ENCODE data around the gene GMEB2.
"Not testable (repeated sequence)": the region's sequence is repeated elsewhere in the genome, so short reads cannot be mapped to it uniquely, and the experiment has no call there.

The GMEB2 gene

GRCh38 chr20:63626424-63627128, at the start of gene GMEB2:
Gene GMEB2, minus strand, starts transcription at chr20:63627101. Its CDS starts 7,704 bp downstream, at chr20:63619397.
- peak; percentile 72 for DNase-seq (ENCODE audit: low spot score)

DNA sequence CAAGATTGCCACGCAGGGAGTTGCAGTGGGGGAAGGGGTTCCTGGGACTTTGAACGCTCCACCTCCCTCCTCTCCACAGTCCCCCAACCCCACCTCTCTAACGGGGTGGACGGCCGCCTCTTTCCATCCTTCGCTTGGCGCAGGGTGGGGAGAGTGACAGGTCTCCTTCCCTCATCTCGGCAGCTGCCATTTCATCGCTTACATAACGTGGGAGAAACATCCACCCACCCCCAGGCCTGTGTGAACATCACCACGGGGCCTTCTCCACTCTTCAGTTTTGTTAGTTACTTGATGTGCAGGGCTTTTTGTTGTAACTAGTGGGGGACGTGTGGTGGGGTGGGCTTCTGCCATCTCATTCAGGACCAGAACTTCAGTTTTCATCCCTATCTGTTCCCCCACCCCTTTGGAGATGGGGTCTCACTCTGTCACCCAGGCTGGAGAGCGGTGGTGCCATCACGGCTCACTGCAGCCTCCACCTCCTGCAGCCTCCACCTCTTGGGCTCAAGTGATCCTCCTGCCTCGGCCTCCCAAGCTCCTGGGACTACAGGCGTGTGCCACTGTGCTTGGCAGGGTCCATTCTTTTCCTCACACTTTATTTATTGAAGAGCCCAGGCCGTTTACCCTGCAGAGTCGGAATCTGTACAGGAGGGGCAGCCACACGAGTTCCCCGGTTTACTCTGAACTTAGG, 48.9 kb upstream of the GMEB2 start:
- DNase-seq (ENCODE audit: low spot score), result no peak

GRCh38 chr20:63673951-63674350, 47.0 kb upstream of the GMEB2 start:
- DNase-seq (ENCODE audit: low spot score), result no peak

- no peak for DNase-seq (ENCODE audit: low spot score)
These were observed 45.8 kb upstream of the GMEB2 start for GRCh38 chr20:63672666-63673065.

DNA sequence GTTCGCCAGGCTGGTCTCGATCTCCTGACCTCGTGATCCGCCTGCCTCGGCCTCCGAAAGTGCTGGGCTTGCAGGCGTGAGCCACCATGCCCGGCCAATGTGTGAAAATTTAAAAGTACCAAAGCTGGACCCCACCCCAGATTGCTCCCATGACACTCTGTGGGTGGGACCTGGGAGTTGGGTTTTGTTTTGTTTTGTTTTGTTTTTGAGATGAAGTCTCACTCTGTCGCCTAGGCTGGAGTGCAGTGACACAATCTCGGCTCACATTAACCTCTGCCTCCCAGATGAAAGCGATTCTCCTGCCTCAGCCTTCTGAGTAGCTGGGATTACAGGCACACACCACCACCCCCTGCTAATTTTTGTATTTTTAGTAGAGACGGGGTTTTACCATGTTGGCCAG, 44.8 kb upstream of the GMEB2 start:
- not testable (repeated sequence) for DNase-seq (ENCODE audit: low spot score)

- DNase-seq (ENCODE audit: low spot score), result no peak
These were observed 41.5 kb upstream of the GMEB2 start for GRCh38 chr20:63668351-63668750.

DNA sequence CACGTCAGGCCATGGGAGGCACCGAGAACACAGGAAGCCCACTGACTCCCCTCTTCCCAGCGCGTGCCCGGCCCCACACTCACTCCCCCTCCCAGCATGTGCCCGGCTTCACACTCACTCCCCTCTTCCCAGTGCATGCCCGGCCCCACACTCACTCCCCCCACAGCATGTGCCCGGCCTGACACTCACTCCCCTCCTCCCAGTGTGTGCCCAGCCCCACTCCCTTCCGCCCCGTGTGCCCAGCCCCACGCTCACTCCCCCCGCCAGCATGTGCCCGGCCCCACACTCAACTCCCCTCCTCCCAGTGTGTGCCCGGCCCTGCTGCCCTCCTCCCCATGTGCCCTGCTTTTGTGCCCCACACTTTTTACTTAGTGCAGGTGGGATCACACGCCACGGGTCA, 41.0 kb upstream of the GMEB2 start:
- DNase-seq (ENCODE audit: low spot score), result no peak

GRCh38 chr20:63665708-63666107, 38.8 kb upstream of the GMEB2 start:
- no peak for DNase-seq (ENCODE audit: low spot score)

GRCh38 chr20:63664861-63665594, 38.1 kb upstream of the GMEB2 start:
- DNase-seq (ENCODE audit: low spot score), result no peak

GRCh38 chr20:63664143-63664851, 37.4 kb upstream of the GMEB2 start:
- no peak for DNase-seq (ENCODE audit: low spot score)

DNA sequence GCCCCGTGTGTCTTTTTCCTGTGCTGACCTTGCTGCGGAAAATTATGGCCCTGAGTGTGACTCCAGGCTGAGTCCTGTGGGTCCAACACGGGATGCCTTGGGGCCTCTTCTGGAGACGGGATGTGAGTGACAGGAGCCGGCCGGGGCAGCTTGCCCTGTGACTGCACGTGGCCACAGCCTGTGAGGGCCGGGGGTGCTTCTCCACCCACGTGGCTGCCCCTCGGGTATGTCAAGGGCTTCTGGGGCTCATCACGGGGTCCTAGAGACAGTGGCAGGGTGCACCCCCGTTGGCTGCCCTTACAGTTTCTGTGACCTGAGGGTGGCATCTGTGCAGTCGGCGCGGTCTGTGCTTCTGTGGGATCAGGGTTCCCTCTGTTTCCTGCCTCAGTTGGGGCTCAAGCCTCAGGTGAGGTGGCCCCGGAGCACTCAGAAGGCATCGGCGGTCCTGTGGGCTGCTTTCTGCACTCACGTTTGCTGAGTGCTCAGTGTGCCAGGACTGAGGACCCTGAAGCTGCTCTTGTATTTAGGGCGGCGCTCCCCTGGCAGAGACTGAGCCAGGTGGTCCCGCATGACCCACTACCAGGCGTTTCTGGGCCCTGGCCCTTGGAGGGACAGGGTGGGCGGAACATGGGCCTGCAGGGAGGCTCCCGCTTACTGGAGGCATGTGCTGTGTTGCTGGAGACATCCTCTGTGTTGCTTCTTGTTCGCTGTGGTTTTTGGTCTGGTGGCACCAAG, 36.6 kb upstream of the GMEB2 start:
- no peak for DNase-seq (ENCODE audit: low spot score)

DNA sequence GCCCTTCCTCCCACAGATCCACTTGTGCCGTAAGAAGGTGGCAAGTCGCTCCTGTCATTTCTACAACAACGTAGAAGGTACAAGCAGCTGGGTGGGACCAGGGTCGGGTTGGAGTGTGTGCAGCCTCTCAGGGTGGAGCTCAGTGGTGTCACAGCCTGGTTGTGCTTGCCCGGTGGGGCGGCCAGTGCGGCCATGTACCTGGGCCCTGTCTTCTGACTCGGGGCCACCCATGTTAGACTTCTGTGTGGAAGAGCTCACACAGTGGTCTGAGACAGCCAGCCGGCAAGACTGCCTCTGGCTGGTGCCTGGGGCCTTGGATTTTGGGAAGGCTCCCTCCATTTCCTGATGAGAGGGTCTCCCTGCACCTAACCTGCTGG, 35.9 kb upstream of the GMEB2 start:
- DNase-seq (ENCODE audit: low spot score), result no peak

- no peak for DNase-seq (ENCODE audit: low spot score)
These were observed 35.3 kb upstream of the GMEB2 start for GRCh38 chr20:63661959-63662812.

- DNase-seq (ENCODE audit: low spot score), result no peak
These were observed 34.2 kb upstream of the GMEB2 start for GRCh38 chr20:63661108-63661507.

GRCh38 chr20:63660622-63661021, 33.7 kb upstream of the GMEB2 start:
- DNase-seq (ENCODE audit: low spot score), result no peak

DNA sequence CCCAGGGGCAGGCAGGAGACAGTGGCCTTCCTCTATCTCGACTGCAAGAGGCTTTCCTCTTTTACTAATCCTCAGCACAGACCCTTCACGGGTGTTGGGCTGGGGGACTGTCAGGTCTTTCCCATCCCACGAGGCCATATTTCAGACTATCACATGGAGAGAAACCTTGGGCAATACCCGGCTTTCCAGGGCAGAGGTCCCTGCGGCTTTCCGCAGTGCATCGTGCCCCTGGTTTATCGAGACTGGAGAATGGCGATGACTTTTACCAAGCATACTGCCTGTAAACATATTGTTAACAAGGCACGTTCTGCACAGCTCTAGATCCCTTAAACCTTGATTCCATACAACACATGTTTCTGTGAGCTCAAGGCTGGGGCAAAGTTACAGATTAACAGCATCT, 33.3 kb upstream of the GMEB2 start:
- DNase-seq (ENCODE audit: low spot score), result not testable (repeated sequence)

DNA sequence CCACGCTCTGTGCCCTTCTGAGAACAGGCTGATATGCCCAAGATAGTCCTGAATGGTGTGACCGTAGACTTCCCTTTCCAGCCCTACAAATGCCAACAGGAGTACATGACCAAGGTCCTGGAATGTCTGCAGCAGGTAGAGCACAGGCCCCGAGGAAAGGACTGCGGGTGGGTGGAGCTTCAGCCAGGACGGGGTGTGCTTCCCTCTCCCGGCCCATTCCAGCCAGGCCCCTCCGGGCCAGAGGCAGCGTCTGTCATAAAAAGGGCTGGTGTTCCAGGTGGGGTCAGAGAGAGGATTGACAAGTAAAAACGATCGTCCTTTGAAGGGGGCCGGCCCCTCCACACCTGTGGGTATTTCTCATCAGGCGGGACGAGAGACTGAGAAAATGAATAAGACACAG, 32.5 kb upstream of the GMEB2 start:
- no peak for DNase-seq (ENCODE audit: low spot score)

GRCh38 chr20:63658749-63659187, 31.9 kb upstream of the GMEB2 start:
- DNase-seq (ENCODE audit: low spot score), result no peak

DNA sequence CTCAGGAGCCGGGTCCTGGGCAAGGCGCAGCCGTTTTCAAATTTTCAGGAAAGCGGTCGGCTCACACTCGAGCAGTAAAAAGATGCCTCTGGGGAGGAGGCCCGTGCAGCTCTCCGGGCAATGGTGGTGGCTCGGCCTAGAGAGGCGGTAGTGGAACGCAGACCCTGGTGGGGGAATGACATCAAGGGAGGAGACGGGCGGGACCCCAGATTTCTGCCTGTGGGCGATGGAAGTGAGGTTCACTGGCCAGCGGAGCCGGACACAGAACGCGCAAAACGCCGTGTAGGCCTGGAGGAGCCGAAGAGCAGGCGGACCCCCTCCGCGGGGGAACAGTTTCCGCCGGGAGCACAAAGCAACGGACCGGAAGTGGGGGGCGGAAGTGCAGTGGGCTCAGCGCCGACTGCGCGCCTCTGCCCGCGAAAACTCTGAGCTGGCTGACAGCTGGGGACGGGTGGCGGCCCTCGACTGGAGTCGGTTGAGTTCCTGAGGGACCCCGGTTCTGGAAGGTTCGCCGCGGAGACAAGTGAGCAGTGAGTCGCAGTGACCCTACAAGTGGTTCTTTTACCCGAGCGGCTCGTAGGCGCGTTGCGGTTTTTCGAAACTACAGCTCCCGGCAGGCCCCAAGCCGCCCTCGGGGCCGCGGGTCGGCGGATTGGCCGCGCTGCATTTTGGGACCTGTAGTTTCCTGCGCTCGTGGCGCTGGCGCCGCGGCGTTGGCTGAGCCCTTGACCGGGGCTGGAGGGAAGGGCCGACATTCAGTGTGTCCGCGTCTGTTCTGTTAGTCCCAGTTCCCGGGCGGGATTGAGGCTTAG, 31.2 kb upstream of the GMEB2 start, which contains the start of gene RTEL1:
Gene RTEL1, plus strand, starts transcription at position 376 of the 812 bp plus-strand sequence. CDS start 1,091 bp downstream, outside the sequence.
- DNase-seq (ENCODE audit: low spot score), result peak; percentile 90

Data from CD4-positive, alpha-beta T cell treated with Interleukin-15 for 4 hours (primary cell).